Activated T-cell treated with anti-CD3 and anti-CD28 coated beads for 1 hour (primary cell): ENCODE results near the gene FGD6.
"Not testable (repeated sequence)": the region's sequence is repeated elsewhere in the genome, so short reads cannot be mapped to it uniquely, and the experiment has no call there.

Experiments used
- DNase-seq: peaks from one replicate; pipeline ENCODE4 v3.0.0-alpha.2; 2020; ENCODE audit warnings: low read depth

The FGD6 gene

GRCh38 chr12:95234187-95234586 lies 16.9 kb upstream of the FGD6 start:
- DNase-seq: not testable (repeated sequence)

- DNase-seq: no peak
Observed at GRCh38 chr12:95231190-95231589, 13.9 kb upstream of the FGD6 start.

GRCh38 chr12:95230313-95230712 lies 13.0 kb upstream of the FGD6 start:
- no peak for DNase-seq

GRCh38 chr12:95229636-95230035 lies 12.4 kb upstream of the FGD6 start:
- DNase-seq: no peak

- DNase-seq: no peak
Observed at GRCh38 chr12:95228617-95229016, 11.3 kb upstream of the FGD6 start.

GRCh38 chr12:95227818-95228356 lies 10.6 kb upstream of the FGD6 start:
- no peak for DNase-seq

- DNase-seq: no peak
Observed at GRCh38 chr12:95225645-95226212, 8.5 kb upstream of the FGD6 start.

GRCh38 chr12:95224202-95225170 lies 7.2 kb upstream of the FGD6 start:
- DNase-seq: no peak

- no peak for DNase-seq
Observed at GRCh38 chr12:95220726-95221125, 3.5 kb upstream of the FGD6 start.

GRCh38 chr12:95220190-95220589 lies 2.9 kb upstream of the FGD6 start:
- DNase-seq: no peak

- DNase-seq: peak; percentile 13
Observed at GRCh38 chr12:95218150-95219133, 1.2 kb upstream of the FGD6 start.

- DNase-seq: no peak
Observed at GRCh38 chr12:95216711-95217376, 423 bp downstream of the FGD6 start.

GRCh38 chr12:95215949-95216348 lies 1.3 kb downstream of the FGD6 start:
- no peak for DNase-seq

- no peak for DNase-seq
Observed at GRCh38 chr12:95214466-95214865, 2.8 kb downstream of the FGD6 start.

GRCh38 chr12:95213928-95214327 lies 3.3 kb downstream of the FGD6 start:
- no peak for DNase-seq

GRCh38 chr12:95213119-95213518 lies 4.1 kb downstream of the FGD6 start:
- no peak for DNase-seq

- DNase-seq: no peak
Observed at GRCh38 chr12:95212586-95212985, 4.7 kb downstream of the FGD6 start.

GRCh38 chr12:95208678-95209077 lies 8.6 kb downstream of the FGD6 start:
- DNase-seq: no peak

GRCh38 chr12:95207407-95207806 lies 9.9 kb downstream of the FGD6 start:
- DNase-seq: no peak

GRCh38 chr12:95206916-95207315 lies 10.4 kb downstream of the FGD6 start:
- DNase-seq: no peak

GRCh38 chr12:95205685-95206084 lies 11.6 kb downstream of the FGD6 start:
- no peak for DNase-seq
